22Rv1 (cell line): Measurements from ENCODE around the gene AGAP1.

Source experiments
- ZFX ChIP-seq: fragments of 450-650 bp; IDR thresholded peaks from 2 replicates; pipeline ENCODE4 v1.6.1; 2017; ENCODE audit warnings: antibody characterized with exemption, borderline replicate concordance
- TF ChIP-seq, protein P1 (sequence below): fragments of 450-650 bp; IDR thresholded peaks from 2 replicates; pipeline ENCODE4 v1.5.1; 2017; ENCODE audit warnings: mild to moderate bottlenecking

DNA sequence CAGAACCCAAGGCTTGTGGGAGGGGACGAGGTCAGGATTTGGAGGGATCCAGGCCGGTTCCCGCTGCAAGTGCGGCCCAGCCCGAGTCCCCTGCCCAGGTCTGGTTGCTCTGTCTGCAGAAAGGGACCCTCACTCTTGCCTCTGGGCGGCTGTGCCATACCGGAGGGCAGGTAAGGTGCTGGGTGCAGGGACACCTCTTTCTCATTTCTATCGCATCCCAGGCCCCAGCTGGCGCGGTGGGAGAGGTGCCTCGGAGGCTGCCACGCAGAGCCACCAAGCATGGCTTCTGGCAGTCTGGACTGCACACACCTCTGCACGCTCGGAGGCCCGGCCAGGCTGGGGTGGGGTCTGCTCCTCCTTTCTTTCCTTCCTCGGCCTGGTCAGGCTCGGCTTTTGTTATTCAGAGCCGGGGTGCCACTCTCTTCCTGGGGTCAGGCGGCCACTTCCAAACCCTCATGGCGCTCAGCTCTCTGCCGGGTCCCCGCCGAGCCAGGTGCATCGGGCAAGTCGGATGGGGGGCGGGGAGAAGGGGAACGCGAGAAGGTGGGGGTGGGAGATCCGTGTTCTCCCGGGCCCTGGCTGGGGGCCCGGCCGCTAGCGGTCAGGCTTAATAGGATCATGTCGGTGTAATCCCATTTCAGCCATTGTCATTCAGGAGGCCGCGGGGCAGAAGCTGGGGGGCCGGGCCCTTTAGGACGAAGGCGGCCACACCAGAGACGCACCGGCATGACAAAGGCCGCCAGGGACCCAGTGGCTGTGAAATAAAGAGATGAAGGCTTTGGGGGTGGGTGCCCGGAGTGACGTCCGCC lies 665.3 kb downstream of the AGAP1 start:
- TF ChIP-seq, protein P1, sequence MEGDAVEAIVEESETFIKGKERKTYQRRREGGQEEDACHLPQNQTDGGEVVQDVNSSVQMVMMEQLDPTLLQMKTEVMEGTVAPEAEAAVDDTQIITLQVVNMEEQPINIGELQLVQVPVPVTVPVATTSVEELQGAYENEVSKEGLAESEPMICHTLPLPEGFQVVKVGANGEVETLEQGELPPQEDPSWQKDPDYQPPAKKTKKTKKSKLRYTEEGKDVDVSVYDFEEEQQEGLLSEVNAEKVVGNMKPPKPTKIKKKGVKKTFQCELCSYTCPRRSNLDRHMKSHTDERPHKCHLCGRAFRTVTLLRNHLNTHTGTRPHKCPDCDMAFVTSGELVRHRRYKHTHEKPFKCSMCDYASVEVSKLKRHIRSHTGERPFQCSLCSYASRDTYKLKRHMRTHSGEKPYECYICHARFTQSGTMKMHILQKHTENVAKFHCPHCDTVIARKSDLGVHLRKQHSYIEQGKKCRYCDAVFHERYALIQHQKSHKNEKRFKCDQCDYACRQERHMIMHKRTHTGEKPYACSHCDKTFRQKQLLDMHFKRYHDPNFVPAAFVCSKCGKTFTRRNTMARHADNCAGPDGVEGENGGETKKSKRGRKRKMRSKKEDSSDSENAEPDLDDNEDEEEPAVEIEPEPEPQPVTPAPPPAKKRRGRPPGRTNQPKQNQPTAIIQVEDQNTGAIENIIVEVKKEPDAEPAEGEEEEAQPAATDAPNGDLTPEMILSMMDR = no peak
- TF ChIP-seq ZFX = no peak
